ENCODE measurements around the gene ZSCAN22. TPM values are rescaled to one million over a fixed set of nuclear protein-coding genes. Genes with fewer than 3 reads are reported as not detected.
A peak's percentile ranks its signal among the peaks of the same experiment; 100 is the strongest.

The ZSCAN22 gene
- total and polyA plus RNA-seq, 2 of the 4 experiments (the other 2 are of a cell fraction), result 2.2 to 2.5 TPM

DNA sequence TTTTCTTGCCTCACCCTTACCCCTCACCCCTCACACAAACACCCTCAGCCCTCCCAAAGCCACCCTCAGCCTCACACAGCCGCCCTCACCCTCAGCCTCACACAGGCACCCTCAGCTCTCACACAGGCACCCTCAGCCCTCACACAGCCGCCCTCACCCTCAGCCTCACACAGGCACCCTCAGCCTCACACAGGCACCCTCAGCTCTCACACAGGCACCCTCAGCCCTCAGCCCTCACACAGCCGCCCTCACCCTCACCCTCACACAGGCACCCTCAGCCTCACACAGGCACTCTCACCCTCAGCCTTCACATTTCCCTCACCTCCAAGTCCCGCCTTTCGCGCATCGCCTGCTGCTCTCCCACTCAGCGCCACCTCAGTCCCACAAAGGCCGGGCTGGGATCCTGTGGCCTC lies 287 bp upstream of the ZSCAN22 start:
- ATAC-seq (ENCODE audit: low read depth), result peak; percentile 25

More for the DNA sequence above, 287 bp upstream of the ZSCAN22 start:
- DNase-seq, result no peak
- H2BK120ac ChIP-seq (ENCODE audit: low read depth, low read length), result 0 out of 2 replicates have a peak overlapping the region, but pooled peaks have one; percentile 42
- H3K4me1 ChIP-seq (ENCODE audit: control insufficient read depth, insufficient read depth, low read length), result peaks cover 2% of the 10 kb centered on the region; the same call in 1 of the 2 replicates
- H3K23ac ChIP-seq (ENCODE audit: low read depth, low read length), result peak overlapping the region; percentile 92
- ChIA-PET CTCF (no interaction called here), POLR2A (ENCODE audit: unreplicated experiment) (no interaction called here)
- no peak overlapping the region for H3K18ac ChIP-seq (ENCODE audit: low read depth, low read length)
- no peaks in the 10 kb centered on the region for H3K9me3 ChIP-seq (ENCODE audit: control insufficient read depth, insufficient read depth, low read length)
- no peaks in the 10 kb centered on the region for H3K27me3 ChIP-seq (ENCODE audit: control insufficient read depth, insufficient read depth, low read length)
- in situ Hi-C loops (cut with MboI; ENCODE audit: low sequenced_read_pairs) (no loop called here), dilution Hi-C loops (cut with HindIII; ENCODE audit: low sequenced_read_pairs, unreplicated experiment) (no loop called here), intact Hi-C loops (cut with micrococcal nuclease) (loop anchor here (2.0 kb wide), 1 partner anchor 20 kb away; no protein-coding TSS in a partner anchor)
- H4K8ac ChIP-seq (ENCODE audit: low read depth in 2 of 2, low read length in 2 of 2), result peak overlapping the region; percentile 71 to 92; a peak in 3 of 4 replicates
- H2AK9ac ChIP-seq (replicated peaks; ENCODE audit: low read depth, low read length, poor library complexity), result peak overlapping the region; percentile 97
- peak overlapping the region; percentile 96 for H2AK5ac ChIP-seq (ENCODE audit: low read depth, low read length)
- H2BK15ac ChIP-seq (ENCODE audit: low read depth, low read length), result no peak overlapping the region; the same call in 2 of the 3 replicates
- peaks cover 5% of the 10 kb centered on the region; the same call in 1 of the 2 replicates for H4K20me1 ChIP-seq (ENCODE audit: insufficient read depth, low read length)
- H3K9ac ChIP-seq (ENCODE audit: low read depth, low read length), result peak overlapping the region; percentile 88
- peaks cover 2% of the 10 kb centered on the region; the same call in 1 of the 2 replicates for H3K36me3 ChIP-seq (ENCODE audit: control insufficient read depth, insufficient read depth, low read length)
- no peak overlapping the region for H2BK20ac ChIP-seq (ENCODE audit: low read depth, low read length)
- H3K56ac ChIP-seq (ENCODE audit: extremely low read depth, insufficient read depth, low read length), result no peak overlapping the region
- H3K4ac ChIP-seq (ENCODE audit: low read depth, low read length), result peak overlapping the region; percentile 90
- peak overlapping the region; percentile 74 for H3K27ac ChIP-seq (ENCODE audit: insufficient read depth, low read length)
- no peak for TF ChIP-seq SMC3 (IDR thresholded peaks at IDR 0.05; ENCODE audit: low read depth, low read length)
- no peak for TF ChIP-seq MAFK (IDR thresholded peaks at IDR 0.05; ENCODE audit: low read depth, low read length)
- no peak for TF ChIP-seq RAD21 (IDR thresholded peaks at IDR 0.05; ENCODE audit: low read length)
- TF ChIP-seq, protein P1, sequence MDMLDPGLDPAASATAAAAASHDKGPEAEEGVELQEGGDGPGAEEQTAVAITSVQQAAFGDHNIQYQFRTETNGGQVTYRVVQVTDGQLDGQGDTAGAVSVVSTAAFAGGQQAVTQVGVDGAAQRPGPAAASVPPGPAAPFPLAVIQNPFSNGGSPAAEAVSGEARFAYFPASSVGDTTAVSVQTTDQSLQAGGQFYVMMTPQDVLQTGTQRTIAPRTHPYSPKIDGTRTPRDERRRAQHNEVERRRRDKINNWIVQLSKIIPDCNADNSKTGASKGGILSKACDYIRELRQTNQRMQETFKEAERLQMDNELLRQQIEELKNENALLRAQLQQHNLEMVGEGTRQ (IDR thresholded peaks at IDR 0.05; ENCODE audit: low read depth, low read length), result no peak
- no peak for TF ChIP-seq CTCF (conservative IDR thresholded peaks at IDR 0.05; ENCODE audit: low read depth, low read length)
- TF ChIP-seq MXI1 (IDR thresholded peaks at IDR 0.05; ENCODE audit: borderline replicate concordance, low read depth, low read length), result peak; percentile 43; the same call in 1 of the 2 replicates
- no peak for TF ChIP-seq CEBPB (IDR thresholded peaks at IDR 0.05; ENCODE audit: low read depth, low read length)
- no peak for TF ChIP-seq RCOR1 (IDR thresholded peaks at IDR 0.05; ENCODE audit: insufficient replicate concordance, low read length)
- TF ChIP-seq MAZ (IDR thresholded peaks at IDR 0.05; ENCODE audit: borderline replicate concordance, low read depth, low read length), result no peak
- no peak for TF ChIP-seq RFX5 (IDR thresholded peaks at IDR 0.05; ENCODE audit: low read depth, low read length)
- TF ChIP-seq, protein P2, sequence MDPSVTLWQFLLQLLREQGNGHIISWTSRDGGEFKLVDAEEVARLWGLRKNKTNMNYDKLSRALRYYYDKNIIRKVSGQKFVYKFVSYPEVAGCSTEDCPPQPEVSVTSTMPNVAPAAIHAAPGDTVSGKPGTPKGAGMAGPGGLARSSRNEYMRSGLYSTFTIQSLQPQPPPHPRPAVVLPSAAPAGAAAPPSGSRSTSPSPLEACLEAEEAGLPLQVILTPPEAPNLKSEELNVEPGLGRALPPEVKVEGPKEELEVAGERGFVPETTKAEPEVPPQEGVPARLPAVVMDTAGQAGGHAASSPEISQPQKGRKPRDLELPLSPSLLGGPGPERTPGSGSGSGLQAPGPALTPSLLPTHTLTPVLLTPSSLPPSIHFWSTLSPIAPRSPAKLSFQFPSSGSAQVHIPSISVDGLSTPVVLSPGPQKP (IDR thresholded peaks at IDR 0.05; ENCODE audit: borderline replicate concordance, low read depth, low read length), result no peak
- peak; percentile 8; the same call in 1 of the 2 replicates for TF ChIP-seq BHLHE40 (IDR thresholded peaks at IDR 0.05; ENCODE audit: low read depth, low read length)
- no peak for TF ChIP-seq NFE2L2 (IDR thresholded peaks at IDR 0.05; ENCODE audit: low read depth, low read length)
- H2BK5ac ChIP-seq (ENCODE audit: low read depth, low read length, poor library complexity, severe bottlenecking), result peak overlapping the region; percentile 76
- 7% methylated on average over 3 of the region's 9 CpGs; no CpG with 5 or more reads in 1 of the 2 experiments for WGBS, 2 experiments (ENCODE audit: extremely low coverage in 2 of 2, insufficient read length in 1 of 2)
- H4K91ac ChIP-seq (ENCODE audit: insufficient read depth, low read depth, low read length), result peak overlapping the region; percentile 86; the same call in 1 of the 2 replicates
- no TSS peak for BruUV-seq (replicated peaks)
- H3K4me2 ChIP-seq (ENCODE audit: low read depth, low read length), result peak overlapping the region; percentile 87
- peak overlapping the region; percentile 72 for H3K4me3 ChIP-seq (ENCODE audit: insufficient read depth, low read depth, low read length)
- H3K9me1 ChIP-seq (ENCODE audit: insufficient read depth, low read length), result peaks cover 14% of the 10 kb centered on the region
- peak overlapping the region; percentile 65 for H4K5ac ChIP-seq (ENCODE audit: low read depth, low read length)
- H3K14ac ChIP-seq (replicated peaks; ENCODE audit: low read depth, low read length), result peak overlapping the region; percentile 98
- peaks cover 30 to 74% of the 10 kb centered on the region in 2 experiments for H3K79me1 ChIP-seq (ENCODE audit: low read depth in 1 of 2, low read length in 2 of 2)
- H2AFZ ChIP-seq (replicated peaks; ENCODE audit: low read length, poor library complexity), result peak overlapping the region; percentile 100
